Liver (tissue), 9 donors: Measurements from ENCODE around the gene AHDC1. TPM values are rescaled to one million over a fixed set of nuclear protein-coding genes. Genes with fewer than 3 reads are reported as not detected.

ENCODE experiments used
- DNase-seq: peaks from one replicate; pipeline ENCODE4 v3.0.0-alpha.2; 2017; ENCODE audit warnings: low spot score
- H3K27ac ChIP-seq, 2 donors: one replicate each; pipeline ENCODE4 v1.7.0; 2013; ENCODE audit warnings: inconsistent platforms in 2 of 2, low read length in 2 of 2, control low read depth in 1 of 2, low read depth in 1 of 2, mild to moderate bottlenecking in 1 of 2
- H3K27me3 ChIP-seq, 4 donors: one replicate each; pipeline versions ENCODE4 v1.6.1 to v1.7.0; 2013; ENCODE audit warnings: low read length in 3 of 4, inconsistent platforms in 1 of 4, mild to moderate bottlenecking in 1 of 4, moderate library complexity in 1 of 4; ENCODE audit not compliant: control insufficient read depth in 4 of 4, insufficient read depth in 4 of 4
- H3K36me3 ChIP-seq, 4 donors: one replicate each; pipeline versions ENCODE4 v1.6.1 to v1.7.0; 2013; ENCODE audit warnings: low read length in 3 of 4, mild to moderate bottlenecking in 3 of 4, low read depth in 1 of 4, moderate library complexity in 1 of 4; ENCODE audit not compliant: control insufficient read depth in 4 of 4, insufficient read depth in 3 of 4
- H3K4me1 ChIP-seq, 4 donors: one replicate each; pipeline versions ENCODE4 v1.6.1 to v1.7.0; 2013; ENCODE audit warnings: low read length in 3 of 4, mild to moderate bottlenecking in 3 of 4, moderate library complexity in 1 of 4; ENCODE audit not compliant: control insufficient read depth in 4 of 4, insufficient read depth in 4 of 4
- H3K4me3 ChIP-seq, 3 donors: one replicate each; pipeline versions ENCODE4 v1.6.1 to v1.7.0; 2013; ENCODE audit warnings: low read length in 3 of 3, control low read depth in 1 of 3, low read depth in 1 of 3, mild to moderate bottlenecking in 1 of 3
- H3K9ac ChIP-seq, 2 donors: one replicate each; pipeline ENCODE4 v1.7.0; 2013; ENCODE audit warnings: low read length in 2 of 2, mild to moderate bottlenecking in 2 of 2, moderate library complexity in 2 of 2, control low read depth in 1 of 2, low read depth in 1 of 2
- H3K9me3 ChIP-seq, 4 donors: one replicate each; pipeline versions ENCODE4 v1.6.1 to v1.7.0; 2013; ENCODE audit warnings: low read length in 3 of 4; ENCODE audit not compliant: control insufficient read depth in 4 of 4
- ATF3 ChIP-seq: IDR thresholded peaks from 2 replicates; pipeline ENCODE4 v1.6.1; 2016; ENCODE audit warnings: antibody characterized with exemption
- CTCF ChIP-seq: fragments of 150-350 bp; IDR thresholded peaks from 2 replicates; pipeline ENCODE4 v1.5.1; 2017; ENCODE audit warnings: improper control_type of control experiment, low read depth, low read length; ENCODE audit not compliant: missing input control
- EGR1 ChIP-seq, 2 donors: IDR thresholded peaks; 2 replicates each; pipeline ENCODE4 v1.6.1; 2016 to 2018; ENCODE audit warnings: antibody characterized with exemption in 2 of 2, low read depth in 2 of 2
- FOXA1 ChIP-seq: IDR thresholded peaks from 2 replicates; pipeline ENCODE4 v1.6.1; 2016; ENCODE audit warnings: antibody characterized with exemption
- FOXA2 ChIP-seq: IDR thresholded peaks from 2 replicates; pipeline ENCODE4 v1.6.1; 2016; ENCODE audit warnings: antibody characterized with exemption
- GABPA ChIP-seq, 2 donors: IDR thresholded peaks in 1 of 2; conservative IDR thresholded peaks in 1 of 2; 2 replicates each; pipeline ENCODE4 v1.6.1; 2016; ENCODE audit warnings: antibody characterized with exemption in 2 of 2, mild to moderate bottlenecking in 1 of 2, moderate library complexity in 1 of 2
- HNF4A ChIP-seq, 2 donors: conservative IDR thresholded peaks; 2 replicates each; pipeline ENCODE4 v1.6.1; 2016; ENCODE audit warnings: antibody characterized with exemption in 2 of 2, mild to moderate bottlenecking in 2 of 2
- HNF4G ChIP-seq: IDR thresholded peaks from 2 replicates; pipeline ENCODE4 v1.6.1; 2016; ENCODE audit warnings: antibody characterized with exemption
- JUND ChIP-seq, 2 donors: IDR thresholded peaks; 2 replicates each; pipeline ENCODE4 v1.6.1; 2016; ENCODE audit warnings: antibody characterized with exemption in 2 of 2
- MAX ChIP-seq: IDR thresholded peaks from 2 replicates; pipeline ENCODE4 v1.6.1; 2016; ENCODE audit warnings: antibody characterized with exemption
- NR2F2 ChIP-seq: IDR thresholded peaks from 2 replicates; pipeline ENCODE4 v1.6.1; 2016; ENCODE audit warnings: antibody characterized with exemption
- REST ChIP-seq: IDR thresholded peaks from 2 replicates; pipeline ENCODE4 v1.6.1; 2016; ENCODE audit warnings: antibody characterized with exemption, mild to moderate bottlenecking
- RXRA ChIP-seq, 2 donors: IDR thresholded peaks; 2 replicates each; pipeline ENCODE4 v1.6.1; 2017 to 2018; ENCODE audit warnings: antibody characterized with exemption in 2 of 2, mild to moderate bottlenecking in 1 of 2
- SP1 ChIP-seq: IDR thresholded peaks from 2 replicates; pipeline ENCODE4 v1.6.1; 2018; ENCODE audit warnings: antibody characterized with exemption, mild to moderate bottlenecking
- TAF1 ChIP-seq: conservative IDR thresholded peaks from 2 replicates; pipeline ENCODE4 v1.6.1; 2016; ENCODE audit warnings: antibody characterized with exemption, mild to moderate bottlenecking
- YY1 ChIP-seq: IDR thresholded peaks from 2 replicates; pipeline ENCODE4 v1.6.1; 2016; ENCODE audit warnings: antibody characterized with exemption, mild to moderate bottlenecking
- ZBTB33 ChIP-seq: IDR thresholded peaks from 2 replicates; pipeline ENCODE4 v1.6.1; 2016; ENCODE audit warnings: antibody characterized with exemption
- WGBS: extraction: QIAGEN DNeasy Blood & Tissue Kit; methylation state at CpG from one replicate; pipeline ENCODE4 v1.1.7; 2013; 5-methylcytosine and 5-hydroxymethylcytosine counted together
- polyA plus RNA-seq, 2 donors: library from polyadenylated mRNA; stranded (reverse) in 1 of 2; unstranded in 1 of 2; fragments of 200-250 nt in 1 of 2; fragments of >200 nt in 1 of 2; fragmentation: Nextera tagmentation in 1 of 2; extraction: Ambion mirVana in 1 of 2; gene quantifications; one replicate each; pipeline versions ENCODE4 v1.2.1 to v1.2.3, GENCODE V29; 2013 to 2015
- total RNA-seq, 2 donors: library from RNA; depleted of rRNA; stranded (reverse); fragments of >200 nt; gene quantifications; one replicate each; pipeline ENCODE4 v1.2.3, GENCODE V29; 2014
- donor health status: healthy.
- donor health status: healthy.
- donor health status: healthy.
- donor health status: healthy.
- donor health status: healthy.

The AHDC1 gene
- total and polyA plus RNA-seq, 4 donors: 2.4 to 6.5 (median 5.5) TPM

- TF ChIP-seq ATF3: no peak
- TF ChIP-seq RXRA (IDR thresholded peaks at IDR 0.05): no peak
- TF ChIP-seq NR2F2: no peak
- no peak for TF ChIP-seq EGR1 (IDR thresholded peaks at IDR 0.05; ENCODE audit: low read depth in 2 of 2)
- no peak for TF ChIP-seq CTCF
These were observed 23.1 kb upstream of the AHDC1 start (continued) for GRCh38 chr1:27627061-27627460.

GRCh38 chr1:27626031-27626935, 22.3 kb upstream of the AHDC1 start:
- no peak overlapping the region for H3K9ac ChIP-seq
- no peaks in the 10 kb centered on the region for H3K36me3 ChIP-seq
- TF ChIP-seq TAF1 (no peak), CTCF (no peak), EGR1 (IDR thresholded peaks at IDR 0.05; ENCODE audit: low read depth in 2 of 2) (no peak), GABPA (IDR thresholded peaks at IDR 0.05 in 1 of 2, conservative IDR thresholded peaks at IDR 0.05 in 1 of 2) (no peak), RXRA (IDR thresholded peaks at IDR 0.05) (no peak), HNF4A (conservative IDR thresholded peaks at IDR 0.05) (no peak), SP1 (no peak), FOXA1 (no peak), HNF4G (no peak), JUND (IDR thresholded peaks at IDR 0.05) (no peak), ZBTB33 (no peak), REST (no peak), YY1 (no peak), MAX (no peak), NR2F2 (no peak), ATF3 (no peak), FOXA2 (no peak)
- no peaks in the 10 kb centered on the region for H3K27me3 ChIP-seq
- H3K4me3 ChIP-seq: no peak overlapping the region
- DNase-seq: no peak
- WGBS: 78% methylated on average over 11 of the region's 11 CpGs
- no peaks in the 10 kb centered on the region for H3K9me3 ChIP-seq
- peak overlapping the region in 1 of 2 donors; percentile 53 for H3K27ac ChIP-seq
- H3K4me1 ChIP-seq: peaks cover 0 to 7% (median 0%) of the 10 kb centered on the region in 4 donors
